Activated naive CD4-positive, alpha-beta T cell treated with anti-CD3 and anti-CD28 coated beads for 36 hours (primary cell): ENCODE results near the gene IQCF5. TPM values are rescaled to one million over a fixed set of nuclear protein-coding genes. Genes with fewer than 3 reads are reported as not detected.
"Not testable (repeated sequence)": the region's sequence is repeated elsewhere in the genome, so short reads cannot be mapped to it uniquely, and the experiment has no call there.

Source experiments
- CTCF ChIA-PET: fragments of 350-600 bp; sonication (Branson Sonifier 250); formaldehyde crosslinking; loops from one replicate; lab custom pipeline; 2021; ENCODE audit warnings: antibody characterized with exemption; lab: Charles Lee
- DNase-seq: peaks from one replicate; pipeline ENCODE4 v3.0.0-alpha.2; 2020
- H3K27ac Mint-ChIP-seq: one replicate; pipeline ENCODE4 v1.8.0; 2021; ENCODE audit warnings: mild to moderate bottlenecking, mixed read lengths
- H3K27me3 Mint-ChIP-seq: one replicate; pipeline ENCODE4 v1.8.0; 2021; ENCODE audit warnings: low read depth, mixed read lengths
- H3K36me3 Mint-ChIP-seq: one replicate; pipeline ENCODE4 v1.8.0; 2021; ENCODE audit warnings: low read depth, mixed read lengths
- H3K4me1 Mint-ChIP-seq: one replicate; pipeline ENCODE4 v1.8.0; 2021; ENCODE audit warnings: low read depth, mixed read lengths
- H3K4me3 Mint-ChIP-seq: one replicate; pipeline ENCODE4 v1.8.0; 2021; ENCODE audit warnings: mild to moderate bottlenecking, moderate library complexity, mixed read lengths
- H3K9me3 Mint-ChIP-seq: one replicate; pipeline ENCODE4 v1.8.0; 2021; ENCODE audit warnings: mixed read lengths
- intact Hi-C: fragments of 100-400 bp; cut with micrococcal nuclease; formaldehyde crosslinking; loops from one replicate; pipeline ENCODE4 v1.15.1; 2023
- total RNA-seq, 2 experiments: library from RNA; stranded (reverse); gene quantifications; one replicate each; pipeline ENCODE4 v1.2.3, GENCODE V29; 2021

IQCF5 gene
- total RNA-seq, 2 experiments from 2014 or later: not detected

DNA sequence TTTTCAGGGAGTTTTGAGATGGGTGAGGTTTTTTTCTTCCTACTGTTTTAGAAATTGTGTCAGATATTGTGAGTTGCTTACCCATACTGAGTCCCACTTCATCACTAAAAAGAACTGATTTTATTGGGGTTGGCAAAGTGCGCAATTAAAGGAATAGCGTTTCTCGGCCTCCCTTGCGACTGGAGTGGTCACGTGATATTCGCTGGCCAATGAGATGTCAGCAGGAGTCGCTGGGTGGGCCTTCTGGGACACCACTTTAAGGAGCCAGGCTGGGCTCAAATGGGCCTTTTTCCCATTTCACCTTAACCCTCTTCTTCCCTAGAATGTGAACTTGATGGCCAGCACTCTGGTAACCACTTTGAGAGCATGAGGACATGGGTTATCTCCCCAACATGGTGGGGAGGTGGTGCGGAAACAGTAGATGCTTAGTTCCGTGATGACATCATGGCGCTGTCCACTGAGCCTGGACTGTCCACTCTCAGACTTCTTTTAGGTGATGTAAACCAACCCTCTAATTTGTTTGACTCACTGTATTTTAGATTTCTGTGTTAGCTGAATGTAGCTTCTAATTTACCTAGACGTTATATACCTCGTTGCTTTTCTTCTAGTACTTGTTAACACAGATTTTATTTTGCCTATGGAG lies 13.2 kb upstream of the IQCF5 start:
- no peaks in the 10 kb centered on the region for H3K36me3 Mint-ChIP-seq
- peaks cover 2% of the 10 kb centered on the region for H3K4me1 Mint-ChIP-seq
- intact Hi-C loops: no loop called here
- no peaks in the 10 kb centered on the region for H3K27me3 Mint-ChIP-seq
- H3K4me3 Mint-ChIP-seq: no peak overlapping the region
- H3K27ac Mint-ChIP-seq: no peak overlapping the region
- CTCF ChIA-PET: no interaction called here
- no peaks in the 10 kb centered on the region for H3K9me3 Mint-ChIP-seq
- DNase-seq: no peak

DNA sequence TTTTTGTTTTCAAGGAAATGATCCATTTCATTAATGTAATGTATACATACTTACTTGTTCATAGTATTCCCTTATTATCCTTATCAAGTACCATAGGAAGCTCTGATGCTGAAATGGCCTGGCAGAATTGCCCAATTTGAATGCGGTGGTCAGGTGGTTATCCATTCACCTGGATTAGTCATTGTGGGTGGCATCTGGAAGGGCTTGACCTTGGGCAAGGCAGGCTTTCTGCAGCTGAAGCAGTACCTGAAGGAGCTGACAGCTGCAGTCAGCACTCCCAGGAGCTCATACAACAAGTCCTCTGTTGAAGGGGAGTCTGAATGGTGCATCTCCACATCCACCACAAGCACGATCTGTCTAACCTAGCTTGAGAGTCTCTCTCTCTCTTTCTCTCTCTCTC lies 12.2 kb upstream of the IQCF5 start:
- H3K4me3 Mint-ChIP-seq: no peak overlapping the region
- CTCF ChIA-PET: interaction anchor here (0.6 kb wide), 1 partner anchor 280 kb away, joined by 3 read pairs; no protein-coding TSS in a partner anchor
- no peak overlapping the region for H3K27ac Mint-ChIP-seq
- H3K27me3 Mint-ChIP-seq: no peaks in the 10 kb centered on the region
- H3K4me1 Mint-ChIP-seq: peaks cover 2% of the 10 kb centered on the region
- intact Hi-C loops: no loop called here
- H3K9me3 Mint-ChIP-seq: no peaks in the 10 kb centered on the region
- DNase-seq: no peak
- H3K36me3 Mint-ChIP-seq: no peaks in the 10 kb centered on the region

DNA sequence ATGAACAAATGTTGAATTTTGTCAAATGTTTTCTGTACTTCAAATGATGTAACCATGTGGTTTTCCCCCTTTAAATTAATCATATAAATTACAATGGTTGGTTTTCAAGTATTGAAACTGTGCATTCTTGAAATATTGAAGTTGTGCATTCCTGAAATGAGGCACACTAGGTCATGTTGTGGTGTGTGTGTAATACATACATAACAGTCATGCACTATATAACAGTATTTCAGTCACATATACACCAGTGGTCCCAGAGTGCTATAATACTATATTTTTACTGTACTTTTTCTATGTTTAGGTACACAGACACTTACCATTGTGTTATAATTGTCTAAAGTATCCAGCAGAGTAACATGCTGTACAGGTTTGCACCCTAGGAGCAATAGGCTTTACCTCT lies 11.0 kb upstream of the IQCF5 start:
- Mint-ChIP-seq H3K9me3 (no peaks in the 10 kb centered on the region), H3K4me1 (no peaks in the 10 kb centered on the region), H3K27me3 (no peaks in the 10 kb centered on the region), H3K27ac (no peak overlapping the region), H3K4me3 (no peak overlapping the region), H3K36me3 (no peaks in the 10 kb centered on the region)
- intact Hi-C loops: no loop called here
- CTCF ChIA-PET: no interaction called here
- DNase-seq: no peak

DNA sequence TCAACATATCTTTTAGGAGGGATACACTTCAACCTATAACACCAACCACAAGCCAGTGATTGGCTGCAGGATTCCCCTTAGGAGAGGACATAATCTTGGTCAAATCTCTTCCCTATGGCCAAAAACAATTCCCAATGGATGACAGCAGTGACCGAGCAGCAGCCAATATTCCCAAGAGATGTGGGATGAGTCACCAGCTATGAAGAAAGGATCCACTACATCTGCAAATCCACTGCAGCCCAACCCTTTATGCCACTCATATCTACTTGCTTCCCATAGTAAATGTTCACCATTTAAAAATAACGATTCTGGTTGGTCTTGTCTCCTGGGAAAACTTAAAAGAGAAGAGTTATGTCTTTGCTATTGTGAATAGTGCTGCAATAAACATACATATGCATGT lies 4.5 kb upstream of the IQCF5 start:
- H3K27ac Mint-ChIP-seq: no peak overlapping the region
- no peaks in the 10 kb centered on the region for H3K4me1 Mint-ChIP-seq
- H3K9me3 Mint-ChIP-seq: no peaks in the 10 kb centered on the region

DNA sequence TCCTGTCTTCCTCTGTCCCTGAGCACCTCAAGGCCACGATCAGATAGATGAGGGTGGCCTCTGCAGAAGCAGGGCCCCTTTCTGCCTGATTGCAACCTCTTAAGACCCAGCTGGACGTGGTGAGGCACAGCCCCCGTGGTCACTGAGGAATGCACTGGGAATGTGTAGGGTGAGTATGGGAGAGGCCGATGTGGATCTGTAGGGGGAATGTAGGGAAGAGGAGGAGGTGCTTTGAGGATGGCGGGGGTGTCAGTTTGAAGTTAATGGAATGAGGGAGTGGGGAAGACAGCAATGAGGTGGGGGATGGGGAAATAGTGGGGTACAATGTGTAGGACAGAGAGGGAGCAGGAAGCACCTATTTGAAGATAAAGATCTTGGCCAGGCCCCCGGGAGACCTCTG lies 785 bp upstream of the IQCF5 start:
- H3K4me3 Mint-ChIP-seq: no peak overlapping the region
- intact Hi-C loops: no loop called here
- no peak overlapping the region for H3K27ac Mint-ChIP-seq
- CTCF ChIA-PET: no interaction called here
- no peaks in the 10 kb centered on the region for H3K36me3 Mint-ChIP-seq
- no peaks in the 10 kb centered on the region for H3K4me1 Mint-ChIP-seq
- no peaks in the 10 kb centered on the region for H3K9me3 Mint-ChIP-seq
- peaks cover 3% of the 10 kb centered on the region for H3K27me3 Mint-ChIP-seq
- no peak for DNase-seq

More for the DNA sequence above, 4.5 kb upstream of the IQCF5 start:
- no peak for DNase-seq
- H3K27me3 Mint-ChIP-seq: peaks cover 3% of the 10 kb centered on the region
- no peak overlapping the region for H3K4me3 Mint-ChIP-seq
- no peaks in the 10 kb centered on the region for H3K36me3 Mint-ChIP-seq
- intact Hi-C loops: no loop called here
- CTCF ChIA-PET: no interaction called here

DNA sequence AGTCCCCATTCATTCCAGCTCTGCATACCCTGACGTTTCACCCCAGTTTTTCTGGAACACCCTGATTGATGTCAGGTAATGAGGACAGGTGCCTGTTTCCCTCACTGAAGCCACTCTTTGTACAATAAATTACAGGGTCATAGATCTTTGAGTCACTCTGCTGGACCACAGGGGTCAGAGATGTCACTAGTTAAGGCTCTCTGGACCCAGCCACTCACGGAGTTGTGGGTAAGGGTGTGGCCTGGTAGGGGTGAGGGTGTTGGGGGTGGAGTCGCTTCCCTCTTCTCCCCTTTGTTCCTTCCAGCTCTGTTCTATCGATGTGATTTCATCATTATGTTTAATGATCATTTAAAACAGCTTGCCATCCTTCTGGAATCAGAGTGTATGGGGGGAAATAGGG lies 512 bp downstream of the IQCF5 start:
- peaks cover 3% of the 10 kb centered on the region for H3K27me3 Mint-ChIP-seq
- H3K4me1 Mint-ChIP-seq: no peaks in the 10 kb centered on the region
- no peaks in the 10 kb centered on the region for H3K9me3 Mint-ChIP-seq
- CTCF ChIA-PET: interaction anchor here (0.9 kb wide), 1 partner anchor 75 kb away, joined by 3 read pairs; no protein-coding TSS in a partner anchor
- intact Hi-C loops: no loop called here
- H3K36me3 Mint-ChIP-seq: no peaks in the 10 kb centered on the region
- no peak overlapping the region for H3K27ac Mint-ChIP-seq
- DNase-seq: no peak
- H3K4me3 Mint-ChIP-seq: no peak overlapping the region

DNA sequence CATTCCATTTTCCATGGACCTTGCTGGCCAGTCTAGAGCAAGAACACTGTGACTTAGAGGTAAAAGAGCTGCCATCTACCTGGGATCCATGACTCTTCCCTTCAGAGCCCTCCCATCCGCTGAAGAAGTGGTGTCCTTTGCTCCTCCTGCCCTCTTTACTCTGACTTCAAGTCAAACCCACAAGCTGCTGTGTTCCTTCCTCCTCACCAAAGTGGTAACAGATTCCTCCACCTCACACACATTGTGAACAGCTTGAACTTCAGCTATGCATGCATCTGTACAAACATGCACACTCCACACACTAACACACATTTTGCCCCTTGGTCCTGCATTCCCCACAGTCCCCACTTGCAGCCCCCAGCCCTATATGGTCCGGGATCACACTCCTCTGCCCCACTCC lies 990 bp downstream of the IQCF5 start:
- H3K9me3 Mint-ChIP-seq: no peaks in the 10 kb centered on the region
- H3K4me3 Mint-ChIP-seq: no peak overlapping the region
- CTCF ChIA-PET: no interaction called here
- no peaks in the 10 kb centered on the region for H3K36me3 Mint-ChIP-seq
- H3K27me3 Mint-ChIP-seq: peaks cover 3% of the 10 kb centered on the region
- H3K27ac Mint-ChIP-seq: no peak overlapping the region
- intact Hi-C loops: no loop called here
- H3K4me1 Mint-ChIP-seq: no peaks in the 10 kb centered on the region
- DNase-seq: no peak

DNA sequence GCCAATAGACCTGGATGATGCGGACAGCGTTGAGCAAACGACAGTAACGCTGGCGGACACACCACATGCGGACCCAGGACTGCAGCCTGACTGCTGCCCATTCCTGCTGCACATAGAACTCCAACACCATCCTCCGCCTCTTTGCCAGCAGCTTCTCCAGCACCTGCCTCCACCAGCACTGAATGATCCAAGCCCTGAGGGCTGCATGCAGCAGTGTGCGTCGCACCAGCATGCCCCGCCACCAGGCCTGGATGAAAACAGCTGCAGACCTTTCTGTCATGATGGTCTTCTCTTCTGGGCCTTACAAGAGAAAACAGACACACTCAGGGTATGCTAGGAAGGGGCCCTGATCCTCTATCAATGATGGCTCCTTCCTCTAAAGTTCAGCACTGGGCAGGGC lies 1.5 kb downstream of the IQCF5 start:
- H3K36me3 Mint-ChIP-seq: no peaks in the 10 kb centered on the region
- H3K9me3 Mint-ChIP-seq: no peaks in the 10 kb centered on the region
- intact Hi-C loops: no loop called here
- no peak overlapping the region for H3K27ac Mint-ChIP-seq
- H3K4me3 Mint-ChIP-seq: no peak overlapping the region
- CTCF ChIA-PET: no interaction called here
- no peak for DNase-seq
- no peaks in the 10 kb centered on the region for H3K4me1 Mint-ChIP-seq
- peaks cover 6% of the 10 kb centered on the region for H3K27me3 Mint-ChIP-seq

DNA sequence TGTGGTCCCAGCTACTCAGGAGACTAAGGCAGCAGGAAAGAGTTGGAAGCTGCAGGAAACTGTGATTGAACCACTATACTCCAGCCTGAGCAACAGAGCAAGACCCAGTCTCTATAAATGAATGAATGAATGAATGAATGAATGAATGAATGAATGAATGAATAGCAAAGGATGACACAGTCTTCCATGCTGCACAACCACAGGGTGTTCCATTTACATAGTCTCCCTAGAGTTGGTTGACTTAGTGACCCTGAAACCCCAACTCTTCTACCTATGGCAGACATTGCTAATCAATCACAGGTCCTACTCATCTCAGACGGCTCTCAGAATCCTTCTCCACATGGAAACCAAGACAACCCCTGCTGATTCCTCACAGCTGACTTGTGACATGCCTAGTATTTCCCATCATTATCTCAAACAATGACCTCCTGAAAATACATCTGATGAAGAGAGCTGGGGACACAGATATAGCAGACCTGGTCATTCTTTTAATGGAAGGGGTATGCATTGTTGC lies 2.1 kb downstream of the IQCF5 start:
- H3K36me3 Mint-ChIP-seq: no peaks in the 10 kb centered on the region
- CTCF ChIA-PET: no interaction called here
- H3K4me3 Mint-ChIP-seq: no peak overlapping the region
- no peak for DNase-seq
- H3K27ac Mint-ChIP-seq: no peak overlapping the region
- H3K27me3 Mint-ChIP-seq: peaks cover 5% of the 10 kb centered on the region
- intact Hi-C loops: no loop called here
- H3K4me1 Mint-ChIP-seq: no peaks in the 10 kb centered on the region
- H3K9me3 Mint-ChIP-seq: no peaks in the 10 kb centered on the region

DNA sequence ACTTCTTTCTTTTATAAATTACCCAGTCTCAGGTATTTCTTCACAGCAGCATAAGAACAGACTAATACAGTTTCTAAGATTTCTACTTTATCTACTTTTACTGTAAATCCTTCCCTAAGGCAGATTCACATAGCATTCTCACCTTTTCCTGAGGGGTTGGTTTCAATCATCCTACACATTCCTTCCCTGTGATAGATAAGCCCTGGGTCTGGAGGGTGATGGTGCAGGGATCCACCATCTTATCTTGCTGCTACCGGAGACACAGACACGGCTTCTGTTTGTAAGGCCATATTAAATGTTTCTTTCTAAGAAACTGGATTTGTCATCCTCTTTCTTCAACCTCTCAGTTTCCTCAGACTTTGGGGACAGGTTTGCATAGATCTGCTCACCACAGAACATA lies 6.1 kb downstream of the IQCF5 start:
- CTCF ChIA-PET: no interaction called here
- Mint-ChIP-seq H3K4me3 (no peak overlapping the region), H3K9me3 (no peaks in the 10 kb centered on the region), H3K27me3 (peaks cover 8% of the 10 kb centered on the region), H3K36me3 (no peaks in the 10 kb centered on the region), H3K4me1 (no peaks in the 10 kb centered on the region), H3K27ac (no peak overlapping the region)
- DNase-seq: no peak
- intact Hi-C loops: no loop called here

DNA sequence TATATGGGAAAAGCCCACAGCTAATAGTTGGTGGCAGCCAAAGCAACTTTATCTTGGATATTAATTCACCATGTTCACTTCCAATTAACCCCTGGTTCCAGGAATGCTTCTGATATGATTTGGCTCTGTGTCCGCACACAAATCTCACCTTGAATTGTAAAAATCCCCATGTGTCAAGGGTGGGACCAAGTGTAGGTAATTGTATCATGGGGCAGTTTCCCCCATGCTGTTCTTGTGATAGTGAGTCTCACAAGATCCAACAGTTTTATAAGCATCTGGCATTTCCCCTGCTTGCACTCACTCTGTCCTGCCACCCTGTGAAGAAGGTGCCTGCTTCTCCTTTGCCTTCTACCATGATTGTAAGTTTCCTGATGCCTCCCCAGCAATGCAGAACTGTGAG lies 6.5 kb downstream of the IQCF5 start:
- H3K36me3 Mint-ChIP-seq, H3K4me1 Mint-ChIP-seq, H3K4me3 Mint-ChIP-seq, H3K27ac Mint-ChIP-seq, DNase-seq, CTCF ChIA-PET, H3K27me3 Mint-ChIP-seq, H3K9me3 Mint-ChIP-seq, intact Hi-C loops: not testable (repeated sequence)

DNA sequence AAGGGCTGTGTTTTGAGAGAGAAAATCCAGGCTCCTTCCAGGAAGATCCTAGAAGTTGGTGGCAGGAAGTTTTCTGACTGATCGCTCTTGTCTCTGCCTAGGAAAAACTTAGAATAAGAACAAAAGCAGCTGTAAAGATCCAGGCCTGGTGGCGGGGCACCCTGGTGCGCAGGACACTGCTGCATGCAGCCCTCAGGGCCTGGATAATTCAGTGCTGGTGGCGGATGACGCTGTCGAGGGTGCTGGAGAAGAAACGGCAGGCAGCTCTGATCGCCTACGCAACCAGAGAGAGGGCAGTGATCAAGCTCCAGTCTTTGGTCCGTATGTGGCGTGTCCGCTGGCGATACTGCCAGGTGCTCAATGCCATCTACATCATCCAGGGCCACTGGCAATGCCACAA lies 12.5 kb downstream of the IQCF5 start:
- Mint-ChIP-seq H3K27ac (no peak overlapping the region), H3K4me3 (no peak overlapping the region), H3K36me3 (no peaks in the 10 kb centered on the region), H3K27me3 (peaks cover 4% of the 10 kb centered on the region), H3K9me3 (no peaks in the 10 kb centered on the region), H3K4me1 (no peaks in the 10 kb centered on the region)
- intact Hi-C loops: no loop called here
- no peak for DNase-seq
- CTCF ChIA-PET: no interaction called here
